GM12878 (cell line): ENCODE data around the gene YIPF5. TPM values are rescaled to one million over a fixed set of nuclear protein-coding genes. Genes with fewer than 3 reads are reported as not detected.

Experiments used
- BACH1 ChIP-seq: fragments of 450-650 bp; IDR thresholded peaks from 2 replicates; pipeline ENCODE4 v1.6.1; 2017; ENCODE audit warnings: mild to moderate bottlenecking, borderline replicate concordance
- CBFB ChIP-seq: IDR thresholded peaks from 2 replicates; pipeline ENCODE4 v1.6.1; 2016; ENCODE audit warnings: antibody characterized with exemption, low read depth
- CBX3 ChIP-seq: fragments of 200-600 bp; sonication (generic); IDR thresholded peaks from 2 replicates; pipeline ENCODE4 v1.6.1; 2016; ENCODE audit warnings: low read depth, borderline replicate concordance
- CHD2 ChIP-seq: IDR thresholded peaks from 2 replicates; pipeline ENCODE4 v1.6.1; 2011; ENCODE audit warnings: low read depth, low read length, improper control_type of control experiment, borderline replicate concordance
- GABPA ChIP-seq: IDR thresholded peaks from 2 replicates; pipeline ENCODE4 v1.6.1; 2014; ENCODE audit warnings: antibody characterized with exemption, low read depth, mild to moderate bottlenecking, inconsistent platforms
- HDAC6 ChIP-seq: fragments of 200-600 bp; sonication (generic); IDR thresholded peaks from one replicate; pipeline ENCODE4 v1.8.0; 2017; ENCODE audit warnings: antibody characterized with exemption; ENCODE audit not compliant: unreplicated experiment
- IKZF2 ChIP-seq, 2 experiments: fragments of 450-650 bp; IDR thresholded peaks; 2 replicates each; pipeline ENCODE4 v1.6.1; 2017; ENCODE audit warnings: mild to moderate bottlenecking in 2 of 2, moderate library complexity in 2 of 2
- JUNB ChIP-seq: IDR thresholded peaks from 2 replicates; pipeline ENCODE4 v1.6.1; 2016; ENCODE audit warnings: antibody characterized with exemption, mild to moderate bottlenecking
- NRF1 ChIP-seq: conservative IDR thresholded peaks from 2 replicates; pipeline ENCODE4 v1.6.1; 2011; ENCODE audit warnings: mild to moderate bottlenecking, low read depth, low read length, improper control_type of control experiment
- RAD21 ChIP-seq: IDR thresholded peaks from 2 replicates; pipeline ENCODE4 v1.6.1; 2011; ENCODE audit warnings: mild to moderate bottlenecking, low read depth, low read length, moderate library complexity; ENCODE audit not compliant: insufficient read depth
- RAD51 ChIP-seq: fragments of 450-650 bp; IDR thresholded peaks from 2 replicates; pipeline ENCODE4 v1.6.1; 2016; ENCODE audit warnings: moderate library complexity, mild to moderate bottlenecking, inconsistent platforms
- RBBP5 ChIP-seq: fragments of 200-600 bp; sonication (generic); conservative IDR thresholded peaks from 2 replicates; pipeline ENCODE4 v1.6.1; 2016
- RELA ChIP-seq: fragments of 450-650 bp; IDR thresholded peaks from 2 replicates; pipeline ENCODE4 v1.8.0; 2014; ENCODE audit warnings: borderline replicate concordance; ENCODE audit not compliant: partially characterized antibody
- SMC3 ChIP-seq: IDR thresholded peaks from 2 replicates; pipeline ENCODE4 v1.6.1; 2011; ENCODE audit warnings: low read length, improper control_type of control experiment, borderline replicate concordance
- TAF1 ChIP-seq: IDR thresholded peaks from 2 replicates; pipeline ENCODE4 v1.6.1; 2011; ENCODE audit warnings: mild to moderate bottlenecking, low read depth, low read length, borderline replicate concordance
- ZNF384 ChIP-seq: IDR thresholded peaks from 2 replicates; pipeline ENCODE4 v1.6.1; 2012; ENCODE audit warnings: low read depth, mild to moderate bottlenecking, low read length, improper control_type of control experiment, borderline replicate concordance
- polyA plus RNA-seq, 11 experiments: library from polyadenylated mRNA; depleted of rRNA in 4 of 11; unstranded in 6 of 11; stranded (reverse) in 5 of 11; fragments of >200 nt; fragmentation: Nextera tagmentation in 4 of 11; fragmentation: Illumina TruSeq in 1 of 11; extraction: Ambion mirVana in 4 of 11; extraction: Trizol in 1 of 11; gene quantifications; 1 replicate in 1 of 11; 2 replicates in 10 of 11; pipeline versions ENCODE4 v1.2.1 to v1.2.3, GENCODE V29; 2011 to 2016; ENCODE audit warnings: inconsistent platforms in 2 of 11, missing spikeins in 2 of 11, low read depth in 1 of 11
- total RNA-seq, 4 experiments: library from RNA; depleted of rRNA in 3 of 4; stranded (reverse); fragments of >200 nt in 3 of 4; fragmentation: Illumina TruSeq in 1 of 4; extraction: Trizol in 1 of 4; gene quantifications; 2 replicates each; pipeline versions ENCODE4 v1.2.1 to v1.2.3, GENCODE V29; 2013 to 2021
- TF ChIP-seq, protein P1 (sequence below): fragments of 450-650 bp; IDR thresholded peaks from 2 replicates; pipeline ENCODE4 v1.6.1; 2018; ENCODE audit warnings: borderline replicate concordance, mild to moderate bottlenecking; ENCODE audit not compliant: partially characterized antibody
- TF ChIP-seq, protein P2 (sequence below): fragments of 450-650 bp; IDR thresholded peaks from 2 replicates; pipeline ENCODE4 v1.6.1; 2017; ENCODE audit warnings: mild to moderate bottlenecking, moderate library complexity
- TF ChIP-seq, protein P3 (sequence below): fragments of 450-650 bp; IDR thresholded peaks from 2 replicates; pipeline ENCODE4 v1.6.1; 2018; ENCODE audit warnings: mild to moderate bottlenecking, low read depth, moderate library complexity; ENCODE audit not compliant: partially characterized antibody
- TF ChIP-seq, protein P4 (sequence below): IDR thresholded peaks from 2 replicates; pipeline ENCODE4 v1.6.1; 2011; ENCODE audit warnings: borderline replicate concordance, low read depth, mild to moderate bottlenecking, moderate library complexity, mixed read lengths, low read length; ENCODE audit not compliant: insufficient read depth; ENCODE audit errors: extremely low read length

YIPF5 gene
- total and polyA plus RNA-seq, 10 of the 15 experiments (the other 5 are each of a cell fraction or from before 2014, with no cell fraction given): 19.5 to 50.4 (median 34.3) TPM

DNA sequence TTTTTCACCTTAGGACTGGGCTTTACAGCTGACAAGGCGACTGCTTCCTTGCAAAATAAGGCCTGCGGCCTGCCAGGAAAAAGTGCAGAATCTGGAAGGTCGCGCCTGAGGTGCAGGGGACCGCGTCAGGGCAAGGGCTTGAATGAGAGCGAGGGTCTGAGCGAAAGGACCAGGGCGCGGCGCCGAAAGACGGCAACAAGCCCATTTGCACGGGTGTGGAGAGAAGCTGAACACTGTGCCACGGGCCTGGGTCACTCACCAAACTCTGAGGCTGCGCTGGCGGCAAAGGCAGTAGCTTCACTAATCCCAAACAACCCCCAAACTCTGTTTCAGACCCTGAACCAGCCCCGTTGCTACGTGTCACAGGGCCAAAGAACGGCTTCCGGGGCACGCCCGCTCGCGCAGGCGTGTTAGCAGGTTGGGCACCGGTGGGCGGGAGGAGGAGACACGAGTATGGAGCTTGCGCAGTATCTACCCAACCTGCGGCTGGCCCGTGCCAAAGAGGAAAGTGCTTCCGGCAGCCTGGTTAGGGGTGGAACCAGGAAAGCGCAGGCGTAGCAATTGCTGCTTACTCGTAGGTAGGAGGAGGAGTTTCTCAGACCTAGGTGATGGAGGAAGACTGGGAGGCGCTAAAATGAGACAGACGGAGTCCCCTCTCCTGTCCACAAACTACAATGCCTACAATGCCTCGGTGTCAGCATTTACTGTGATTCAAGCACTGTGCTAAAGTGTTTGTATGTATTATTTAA is at the start of gene YIPF5, which contains the start of gene KCTD16 (continued):
- TF ChIP-seq, protein P1, sequence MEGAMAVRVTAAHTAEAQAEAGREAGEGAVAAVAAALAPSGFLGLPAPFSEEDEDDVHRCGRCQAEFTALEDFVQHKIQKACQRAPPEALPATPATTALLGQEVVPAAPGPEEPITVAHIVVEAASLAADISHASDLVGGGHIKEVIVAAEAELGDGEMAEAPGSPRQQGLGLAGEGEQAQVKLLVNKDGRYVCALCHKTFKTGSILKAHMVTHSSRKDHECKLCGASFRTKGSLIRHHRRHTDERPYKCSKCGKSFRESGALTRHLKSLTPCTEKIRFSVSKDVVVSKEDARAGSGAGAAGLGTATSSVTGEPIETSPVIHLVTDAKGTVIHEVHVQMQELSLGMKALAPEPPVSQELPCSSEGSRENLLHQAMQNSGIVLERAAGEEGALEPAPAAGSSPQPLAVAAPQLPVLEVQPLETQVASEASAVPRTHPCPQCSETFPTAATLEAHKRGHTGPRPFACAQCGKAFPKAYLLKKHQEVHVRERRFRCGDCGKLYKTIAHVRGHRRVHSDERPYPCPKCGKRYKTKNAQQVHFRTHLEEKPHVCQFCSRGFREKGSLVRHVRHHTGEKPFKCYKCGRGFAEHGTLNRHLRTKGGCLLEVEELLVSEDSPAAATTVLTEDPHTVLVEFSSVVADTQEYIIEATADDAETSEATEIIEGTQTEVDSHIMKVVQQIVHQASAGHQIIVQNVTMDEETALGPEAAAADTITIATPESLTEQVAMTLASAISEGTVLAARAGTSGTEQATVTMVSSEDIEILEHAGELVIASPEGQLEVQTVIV: no peak
- peak; percentile 83 for TF ChIP-seq NRF1
- TF ChIP-seq CBFB: no peak
- TF ChIP-seq JUNB: no peak; the same call in 1 of the 2 replicates
- no peak for TF ChIP-seq SMC3
- no peak for TF ChIP-seq RAD21
- TF ChIP-seq, protein P2, sequence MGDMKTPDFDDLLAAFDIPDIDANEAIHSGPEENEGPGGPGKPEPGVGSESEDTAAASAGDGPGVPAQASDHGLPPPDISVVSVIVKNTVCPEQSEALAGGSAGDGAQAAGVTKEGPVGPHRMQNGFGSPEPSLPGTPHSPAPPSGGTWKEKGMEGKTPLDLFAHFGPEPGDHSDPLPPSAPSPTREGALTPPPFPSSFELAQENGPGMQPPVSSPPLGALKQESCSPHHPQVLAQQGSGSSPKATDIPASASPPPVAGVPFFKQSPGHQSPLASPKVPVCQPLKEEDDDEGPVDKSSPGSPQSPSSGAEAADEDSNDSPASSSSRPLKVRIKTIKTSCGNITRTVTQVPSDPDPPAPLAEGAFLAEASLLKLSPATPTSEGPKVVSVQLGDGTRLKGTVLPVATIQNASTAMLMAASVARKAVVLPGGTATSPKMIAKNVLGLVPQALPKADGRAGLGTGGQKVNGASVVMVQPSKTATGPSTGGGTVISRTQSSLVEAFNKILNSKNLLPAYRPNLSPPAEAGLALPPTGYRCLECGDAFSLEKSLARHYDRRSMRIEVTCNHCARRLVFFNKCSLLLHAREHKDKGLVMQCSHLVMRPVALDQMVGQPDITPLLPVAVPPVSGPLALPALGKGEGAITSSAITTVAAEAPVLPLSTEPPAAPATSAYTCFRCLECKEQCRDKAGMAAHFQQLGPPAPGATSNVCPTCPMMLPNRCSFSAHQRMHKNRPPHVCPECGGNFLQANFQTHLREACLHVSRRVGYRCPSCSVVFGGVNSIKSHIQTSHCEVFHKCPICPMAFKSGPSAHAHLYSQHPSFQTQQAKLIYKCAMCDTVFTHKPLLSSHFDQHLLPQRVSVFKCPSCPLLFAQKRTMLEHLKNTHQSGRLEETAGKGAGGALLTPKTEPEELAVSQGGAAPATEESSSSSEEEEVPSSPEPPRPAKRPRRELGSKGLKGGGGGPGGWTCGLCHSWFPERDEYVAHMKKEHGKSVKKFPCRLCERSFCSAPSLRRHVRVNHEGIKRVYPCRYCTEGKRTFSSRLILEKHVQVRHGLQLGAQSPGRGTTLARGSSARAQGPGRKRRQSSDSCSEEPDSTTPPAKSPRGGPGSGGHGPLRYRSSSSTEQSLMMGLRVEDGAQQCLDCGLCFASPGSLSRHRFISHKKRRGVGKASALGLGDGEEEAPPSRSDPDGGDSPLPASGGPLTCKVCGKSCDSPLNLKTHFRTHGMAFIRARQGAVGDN: peak; percentile 58
- TF ChIP-seq HDAC6: no peak
- TF ChIP-seq, protein P3, sequence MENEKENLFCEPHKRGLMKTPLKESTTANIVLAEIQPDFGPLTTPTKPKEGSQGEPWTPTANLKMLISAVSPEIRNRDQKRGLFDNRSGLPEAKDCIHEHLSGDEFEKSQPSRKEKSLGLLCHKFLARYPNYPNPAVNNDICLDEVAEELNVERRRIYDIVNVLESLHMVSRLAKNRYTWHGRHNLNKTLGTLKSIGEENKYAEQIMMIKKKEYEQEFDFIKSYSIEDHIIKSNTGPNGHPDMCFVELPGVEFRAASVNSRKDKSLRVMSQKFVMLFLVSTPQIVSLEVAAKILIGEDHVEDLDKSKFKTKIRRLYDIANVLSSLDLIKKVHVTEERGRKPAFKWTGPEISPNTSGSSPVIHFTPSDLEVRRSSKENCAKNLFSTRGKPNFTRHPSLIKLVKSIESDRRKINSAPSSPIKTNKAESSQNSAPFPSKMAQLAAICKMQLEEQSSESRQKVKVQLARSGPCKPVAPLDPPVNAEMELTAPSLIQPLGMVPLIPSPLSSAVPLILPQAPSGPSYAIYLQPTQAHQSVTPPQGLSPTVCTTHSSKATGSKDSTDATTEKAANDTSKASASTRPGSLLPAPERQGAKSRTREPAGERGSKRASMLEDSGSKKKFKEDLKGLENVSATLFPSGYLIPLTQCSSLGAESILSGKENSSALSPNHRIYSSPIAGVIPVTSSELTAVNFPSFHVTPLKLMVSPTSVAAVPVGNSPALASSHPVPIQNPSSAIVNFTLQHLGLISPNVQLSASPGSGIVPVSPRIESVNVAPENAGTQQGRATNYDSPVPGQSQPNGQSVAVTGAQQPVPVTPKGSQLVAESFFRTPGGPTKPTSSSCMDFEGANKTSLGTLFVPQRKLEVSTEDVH: no peak
- no peak for TF ChIP-seq IKZF2 (IDR thresholded peaks at IDR 0.05)
- peak; percentile 18; the same call in 1 of the 2 replicates for TF ChIP-seq CHD2
- TF ChIP-seq, protein P4, sequence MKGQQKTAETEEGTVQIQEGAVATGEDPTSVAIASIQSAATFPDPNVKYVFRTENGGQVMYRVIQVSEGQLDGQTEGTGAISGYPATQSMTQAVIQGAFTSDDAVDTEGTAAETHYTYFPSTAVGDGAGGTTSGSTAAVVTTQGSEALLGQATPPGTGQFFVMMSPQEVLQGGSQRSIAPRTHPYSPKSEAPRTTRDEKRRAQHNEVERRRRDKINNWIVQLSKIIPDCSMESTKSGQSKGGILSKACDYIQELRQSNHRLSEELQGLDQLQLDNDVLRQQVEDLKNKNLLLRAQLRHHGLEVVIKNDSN: no peak
- peak; percentile 82 for TF ChIP-seq GABPA
- no peak for TF ChIP-seq RELA
- TF ChIP-seq CBX3: no peak
- TF ChIP-seq RBBP5: no peak
- no peak for TF ChIP-seq RAD51
- TF ChIP-seq BACH1: no peak
- TF ChIP-seq TAF1: no peak; the same call in 1 of the 2 replicates
- TF ChIP-seq ZNF384: no peak
